Duodenal mucosa (tissue), 2 donors: ENCODE measurements around the gene ANXA8L1.
"Not testable (repeated sequence)": the region's sequence is repeated elsewhere in the genome, so short reads cannot be mapped to it uniquely, and the experiment has no call there.

Experiments
- H3K27ac ChIP-seq: one replicate; pipeline ENCODE4 v1.7.0; 2013; ENCODE audit warnings: low read depth, low read length
- H3K27me3 ChIP-seq, 2 donors: one replicate each; pipeline ENCODE4 v1.7.0; 2013; ENCODE audit warnings: low read length in 2 of 2, control low read depth in 1 of 2; ENCODE audit not compliant: insufficient read depth in 2 of 2, control insufficient read depth in 1 of 2
- H3K36me3 ChIP-seq, 2 donors: one replicate each; pipeline ENCODE4 v1.7.0; 2013; ENCODE audit warnings: low read length in 2 of 2, control low read depth in 1 of 2; ENCODE audit not compliant: insufficient read depth in 2 of 2, control insufficient read depth in 1 of 2
- H3K4me1 ChIP-seq, 2 donors: one replicate each; pipeline ENCODE4 v1.7.0; 2013; ENCODE audit warnings: low read length in 2 of 2, control low read depth in 1 of 2; ENCODE audit not compliant: insufficient read depth in 2 of 2, control insufficient read depth in 1 of 2
- H3K4me3 ChIP-seq, 2 donors: one replicate each; pipeline ENCODE4 v1.7.0; 2013; ENCODE audit warnings: low read length in 2 of 2, low read depth in 1 of 2
- H3K9ac ChIP-seq, 2 donors: one replicate each; pipeline ENCODE4 v1.7.0; 2013; ENCODE audit warnings: low read length in 2 of 2, low read depth in 1 of 2
- H3K9me3 ChIP-seq, 2 donors: one replicate each; pipeline ENCODE4 v1.7.0; 2013; ENCODE audit warnings: low read length in 2 of 2, control low read depth in 1 of 2; ENCODE audit not compliant: control insufficient read depth in 1 of 2

The ANXA8L1 gene

GRCh38 chr10:46368956-46369355, 6.6 kb upstream of the ANXA8L1 start:
- H3K4me3 ChIP-seq, H3K36me3 ChIP-seq, H3K4me1 ChIP-seq, H3K9me3 ChIP-seq, H3K27me3 ChIP-seq, H3K27ac ChIP-seq, H3K9ac ChIP-seq: not testable (repeated sequence)

DNA sequence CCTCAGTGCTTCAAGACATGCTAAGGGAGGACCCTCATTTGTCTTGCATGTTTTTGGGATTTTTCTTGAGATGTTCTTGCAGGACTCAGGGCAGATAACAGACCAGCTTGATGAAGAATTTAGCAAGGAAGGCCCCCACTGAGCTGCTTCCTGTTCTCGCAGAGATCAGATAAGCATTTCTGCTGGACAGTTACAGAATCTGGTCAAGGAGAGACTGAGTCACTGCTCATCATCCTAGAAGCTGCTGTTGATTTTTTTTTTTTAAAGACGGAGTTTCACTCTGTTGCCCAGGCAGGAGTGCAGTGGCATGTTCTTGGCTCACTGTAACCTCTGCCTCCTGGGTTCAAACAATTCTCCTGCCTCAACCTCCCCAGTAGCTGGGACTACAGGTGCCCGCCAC, 1.2 kb upstream of the ANXA8L1 start:
- H3K9ac ChIP-seq, H3K4me1 ChIP-seq, H3K9me3 ChIP-seq, H3K27me3 ChIP-seq, H3K36me3 ChIP-seq, H3K27ac ChIP-seq, H3K4me3 ChIP-seq: not testable (repeated sequence)

- not testable (repeated sequence) for H3K27me3 ChIP-seq, H3K9me3 ChIP-seq, H3K4me1 ChIP-seq, H3K9ac ChIP-seq, H3K36me3 ChIP-seq, H3K27ac ChIP-seq, H3K4me3 ChIP-seq
Measured at GRCh38 chr10:46377022-46377421, 1.4 kb downstream of the ANXA8L1 start.

DNA sequence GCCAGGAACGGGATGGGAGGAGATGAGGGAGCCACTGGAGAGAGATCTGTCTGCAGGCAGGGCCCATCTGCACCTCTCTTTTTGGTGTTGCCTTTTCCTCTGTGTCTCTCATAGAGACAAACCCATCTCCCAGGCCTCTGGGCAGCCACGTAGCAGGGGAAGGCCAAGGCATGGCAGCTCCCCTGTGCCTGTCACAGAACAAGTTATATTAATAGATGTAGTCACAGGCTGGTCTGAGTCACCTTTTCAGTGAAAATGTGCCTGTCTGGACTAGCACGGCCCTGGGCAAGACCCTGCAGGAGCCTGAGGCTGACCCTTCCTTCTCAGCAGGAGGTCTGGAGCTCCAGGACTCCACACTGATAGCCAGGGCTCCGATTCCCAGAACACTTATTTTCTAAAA, 2.1 kb downstream of the ANXA8L1 start:
- H3K4me1 ChIP-seq, H3K9me3 ChIP-seq, H3K27ac ChIP-seq, H3K36me3 ChIP-seq, H3K4me3 ChIP-seq, H3K27me3 ChIP-seq, H3K9ac ChIP-seq: not testable (repeated sequence)

GRCh38 chr10:46378108-46378507, 2.5 kb downstream of the ANXA8L1 start:
- H3K27ac ChIP-seq, H3K36me3 ChIP-seq, H3K9me3 ChIP-seq, H3K4me3 ChIP-seq, H3K9ac ChIP-seq, H3K27me3 ChIP-seq, H3K4me1 ChIP-seq: not testable (repeated sequence)

DNA sequence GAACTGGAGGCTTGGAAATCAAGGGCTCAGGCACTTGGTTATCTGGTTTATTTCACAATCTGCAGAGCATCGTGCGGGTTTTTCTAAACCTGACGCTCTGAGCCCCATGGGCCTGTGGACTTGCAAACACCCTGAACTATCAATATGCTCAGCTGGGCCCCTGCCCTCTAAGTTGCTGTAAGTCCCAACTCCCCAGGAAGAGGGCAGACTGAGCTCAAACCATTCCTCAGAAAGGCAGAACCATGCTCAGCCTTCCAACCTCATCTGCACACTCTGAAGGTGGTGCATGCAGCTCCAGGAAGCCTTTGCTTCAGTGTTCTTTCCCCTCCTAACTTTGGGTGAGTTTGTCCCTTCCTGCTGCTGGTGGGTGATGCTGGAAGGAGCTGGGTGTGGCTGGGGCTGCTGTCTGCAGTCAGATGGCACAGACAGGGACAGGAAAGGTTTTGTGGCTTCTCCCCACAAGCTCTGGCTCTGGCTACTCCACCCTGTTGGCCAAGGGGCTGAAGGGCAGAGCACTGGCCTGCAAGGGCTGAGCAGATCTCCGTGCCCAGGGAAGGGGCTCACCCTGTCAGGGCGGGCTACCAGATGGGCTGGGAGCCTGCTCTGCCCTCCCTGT, 3.8 kb downstream of the ANXA8L1 start:
- H3K9me3 ChIP-seq, H3K36me3 ChIP-seq: not testable (repeated sequence)

GRCh38 chr10:46385858-46386257, 10.3 kb downstream of the ANXA8L1 start:
- not testable (repeated sequence) for H3K9ac ChIP-seq, H3K9me3 ChIP-seq, H3K27me3 ChIP-seq, H3K36me3 ChIP-seq, H3K4me3 ChIP-seq, H3K27ac ChIP-seq, H3K4me1 ChIP-seq

More for the DNA sequence above, 3.8 kb downstream of the ANXA8L1 start:
- H3K9ac ChIP-seq, H3K4me3 ChIP-seq, H3K27me3 ChIP-seq, H3K4me1 ChIP-seq, H3K27ac ChIP-seq: not testable (repeated sequence)

- not testable (repeated sequence) for H3K4me1 ChIP-seq, H3K36me3 ChIP-seq
Measured at GRCh38 chr10:46386694-46387093, 11.1 kb downstream of the ANXA8L1 start.

GRCh38 chr10:46387309-46387902, 11.8 kb downstream of the ANXA8L1 start:
- not testable (repeated sequence) for H3K27me3 ChIP-seq, H3K4me1 ChIP-seq, H3K36me3 ChIP-seq, H3K9ac ChIP-seq, H3K9me3 ChIP-seq, H3K27ac ChIP-seq, H3K4me3 ChIP-seq

More at GRCh38 chr10:46386694-46387093, 11.1 kb downstream of the ANXA8L1 start:
- H3K9me3 ChIP-seq, H3K4me3 ChIP-seq, H3K9ac ChIP-seq, H3K27ac ChIP-seq, H3K27me3 ChIP-seq: not testable (repeated sequence)

DNA sequence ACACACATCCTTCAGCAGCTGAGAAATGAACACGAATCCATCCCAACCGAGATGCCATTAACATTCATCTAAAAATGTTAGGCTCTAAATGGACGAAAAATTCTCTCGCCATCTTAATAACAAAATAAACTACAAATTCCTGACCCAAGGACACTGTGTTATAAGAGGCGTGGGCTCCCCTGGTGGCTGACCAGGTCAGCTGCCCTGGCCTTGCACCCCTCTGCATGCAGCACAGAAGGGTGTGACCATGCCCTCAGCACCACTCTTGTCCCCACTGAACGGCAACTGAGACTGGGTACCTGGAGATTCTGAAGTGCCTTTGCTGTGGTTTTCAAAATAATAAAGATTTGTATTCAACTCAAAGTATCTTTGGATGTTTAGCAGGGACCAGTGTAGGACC, 15.8 kb downstream of the ANXA8L1 start:
- H3K27ac ChIP-seq, H3K9me3 ChIP-seq, H3K4me3 ChIP-seq, H3K36me3 ChIP-seq, H3K9ac ChIP-seq, H3K4me1 ChIP-seq, H3K27me3 ChIP-seq: not testable (repeated sequence)
